ENCODE data around the gene ZBTB7C. TPM values are rescaled to one million over a fixed set of nuclear protein-coding genes. Genes with fewer than 3 reads are reported as not detected.

The ZBTB7C gene
- total and polyA plus RNA-seq, 2 of the 8 experiments (the other 6 are each of a cell fraction or from before 2014, with no cell fraction given): 0.15 to 0.45 TPM

DNA sequence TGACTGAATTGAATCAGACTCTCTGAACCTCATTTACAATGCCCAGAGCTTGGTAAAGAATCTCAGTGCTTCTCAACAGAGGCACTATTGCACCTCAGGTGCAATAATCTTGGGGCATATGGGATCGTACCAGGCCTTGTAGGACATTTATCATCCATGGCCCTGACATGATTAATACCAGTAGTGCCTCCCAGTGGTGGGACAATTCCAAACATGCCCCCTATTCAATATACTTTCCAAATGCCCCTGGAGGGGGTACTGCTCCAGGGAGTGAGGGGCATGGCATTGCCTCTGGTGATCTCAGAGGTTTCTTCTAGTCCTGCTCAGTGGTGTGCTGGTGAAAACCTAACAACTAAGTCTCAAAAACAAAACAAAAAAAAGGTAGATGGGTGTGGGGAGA, 303.9 kb downstream of the ZBTB7C start:
- H3K4me1 ChIP-seq (replicated peaks in 1 of 4; ENCODE audit: control insufficient read depth in 3 of 4, insufficient read depth in 4 of 4, low read length in 3 of 4): peaks cover 2 to 16% (median 8%) of the 10 kb centered on the region in 4 experiments
- TF ChIP-seq SP4 (IDR thresholded peaks at IDR 0.05; ENCODE audit: low read length): no peak
- TF ChIP-seq BRCA1 (IDR thresholded peaks at IDR 0.05; ENCODE audit: low read depth, low read length): no peak
- TF ChIP-seq RXRA (IDR thresholded peaks at IDR 0.05; ENCODE audit: insufficient read depth, low read depth, low read length): no peak
- TF ChIP-seq CBX5 (IDR thresholded peaks at IDR 0.05; ENCODE audit: low read depth, low read length): no peak
- TF ChIP-seq RAD21 (IDR thresholded peaks at IDR 0.05 in 1 of 2, conservative IDR thresholded peaks at IDR 0.05 in 1 of 2; ENCODE audit: low read depth in 2 of 2, low read length in 2 of 2): peak; percentile 48 to 58
- TF ChIP-seq, protein P1, sequence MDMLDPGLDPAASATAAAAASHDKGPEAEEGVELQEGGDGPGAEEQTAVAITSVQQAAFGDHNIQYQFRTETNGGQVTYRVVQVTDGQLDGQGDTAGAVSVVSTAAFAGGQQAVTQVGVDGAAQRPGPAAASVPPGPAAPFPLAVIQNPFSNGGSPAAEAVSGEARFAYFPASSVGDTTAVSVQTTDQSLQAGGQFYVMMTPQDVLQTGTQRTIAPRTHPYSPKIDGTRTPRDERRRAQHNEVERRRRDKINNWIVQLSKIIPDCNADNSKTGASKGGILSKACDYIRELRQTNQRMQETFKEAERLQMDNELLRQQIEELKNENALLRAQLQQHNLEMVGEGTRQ (IDR thresholded peaks at IDR 0.05; ENCODE audit: low read length): no peak
- no peak for TF ChIP-seq JUN (IDR thresholded peaks at IDR 0.05; ENCODE audit: low read depth, low read length)
- TF ChIP-seq RNF2 (IDR thresholded peaks at IDR 0.05; ENCODE audit: borderline replicate concordance, low read depth, low read length, missing control alignments, poor library complexity, severe bottlenecking): no peak
- TF ChIP-seq TAF1 (IDR thresholded peaks at IDR 0.05; ENCODE audit: low read depth, low read length): no peak
- peak; percentile 7 to 75 (median 35) for TF ChIP-seq CTCF (IDR thresholded peaks at IDR 0.05; ENCODE audit: control extremely low read depth in 1 of 3, insufficient read depth in 1 of 3, low read depth in 1 of 3, low read length in 3 of 3)

More for the DNA sequence above, 303.9 kb downstream of the ZBTB7C start:
- WGBS, 2 experiments (ENCODE audit: extremely low coverage in 1 of 2, insufficient coverage in 1 of 2, insufficient read length in 1 of 2, insufficient replicate concordance in 2 of 2, low coverage in 1 of 2, low lambda C conversion rate in 2 of 2, missing lambda C conversion rate in 1 of 2): 82% methylated on average over 1 of the region's 1 CpG; no CpG with 5 or more reads in 1 of the 2 experiments
- Histone ChIP-seq H3K27me3 (replicated peaks in 1 of 4; ENCODE audit: control insufficient read depth in 3 of 4, extremely low read depth in 1 of 4, insufficient read depth in 3 of 4, low read length in 3 of 4) (peaks cover 0 to 2% (median 0%) of the 10 kb centered on the region in 4 experiments; a peak in 3 of 7 replicates), H3K14ac (ENCODE audit: insufficient read length) (no peak overlapping the region), H3K9me3 (ENCODE audit: insufficient read depth in 2 of 2, low read depth in 1 of 2, low read length in 1 of 2) (no peaks in the 10 kb centered on the region), H3K18ac (ENCODE audit: extremely low read depth, low read length) (no peak overlapping the region), H4K91ac (replicated peaks; ENCODE audit: insufficient read length, low read length) (no peak overlapping the region), H3K4me2 (ENCODE audit: insufficient read depth in 1 of 2, low read depth in 2 of 2, low read length in 2 of 2) (no peak overlapping the region), H3K36me3 (ENCODE audit: control insufficient read depth in 2 of 4, insufficient read depth in 4 of 4, low read length in 3 of 4) (no peaks in the 10 kb centered on the region), H3K23me2 (ENCODE audit: low read depth, low read length) (peaks cover 5% of the 10 kb centered on the region; the same call in 1 of the 2 replicates), H3K4ac (replicated peaks; ENCODE audit: insufficient read length, low read depth, low read length) (no peak overlapping the region), H4K5ac (ENCODE audit: insufficient read length, low read depth, low read length) (no peak overlapping the region), H3K9ac (replicated peaks in 1 of 4; ENCODE audit: extremely low read depth in 1 of 4, low read depth in 3 of 4, low read length in 3 of 4) (no peak overlapping the region), H3K23ac (ENCODE audit: insufficient read length) (no peak overlapping the region), H3K79me2 (ENCODE audit: control insufficient read depth in 1 of 2, insufficient read depth in 2 of 2, low read length in 2 of 2) (no peaks in the 10 kb centered on the region), H3K56ac (replicated peaks; ENCODE audit: insufficient read length, low read depth, low read length) (no peak overlapping the region), H3K4me3 (ENCODE audit: extremely low read depth in 1 of 4, insufficient read depth in 2 of 4, low read depth in 3 of 4, low read length in 4 of 4) (no peak overlapping the region), H2BK15ac (ENCODE audit: low read length) (no peak overlapping the region), H2BK20ac (ENCODE audit: low read length) (no peak overlapping the region), H2AK5ac (ENCODE audit: low read depth, low read length) (no peak overlapping the region), H3K27ac (ENCODE audit: low read depth, low read length) (no peak overlapping the region), H4K20me1 (replicated peaks in 1 of 2; ENCODE audit: control insufficient read depth in 1 of 2, insufficient read depth in 2 of 2, low read length in 2 of 2) (no peaks in the 10 kb centered on the region), H2BK120ac (replicated peaks; ENCODE audit: low read depth, low read length) (no peak overlapping the region), H2AFZ (ENCODE audit: low read length) (no peak overlapping the region), H2BK5ac (ENCODE audit: low read depth, low read length) (no peak overlapping the region), H2BK12ac (ENCODE audit: low read depth, low read length) (no peak overlapping the region), H4K8ac (ENCODE audit: extremely low read depth, insufficient read depth, low read length) (no peak overlapping the region), H3K79me1 (ENCODE audit: low read depth, low read length) (no peaks in the 10 kb centered on the region)
- ChIA-PET CTCF (ENCODE audit: partially characterized antibody) (interaction anchor here (0.7 to 2.5 kb wide), 18 partner anchors 11 to 342 kb away, joined by 3 to 18 read pairs (median 4); no protein-coding TSS in a partner anchor), POLR2A (ENCODE audit: partially characterized antibody) (no interaction called here)
- DNase-seq (ENCODE audit: low read depth in 1 of 2, low spot score in 2 of 2) (no peak), FAIRE-seq (no peak)
